Keratinocyte (primary cell): ENCODE results near the gene IRAG1. TPM values are rescaled to one million over a fixed set of nuclear protein-coding genes. Genes with fewer than 3 reads are reported as not detected.

Experiments used
- DNase-seq: peaks from one replicate; pipeline ENCODE4 v3.0.0-alpha.2; 2011; ENCODE audit warnings: low read depth, missing footprints, low spot score
- FAIRE-seq: peaks from 2 replicates; lab custom pipeline; 2011; peaks lifted over from hg19 to GRCh38; lab: Jason Lieb, UNC
- H2AFZ ChIP-seq: 2 replicates; pipeline ENCODE4 v1.6.0; 2012; ENCODE audit warnings: low read length, control low read depth, inconsistent platforms; ENCODE audit not compliant: control insufficient read depth
- H3K27ac ChIP-seq: 2 replicates; pipeline ENCODE4 v1.5.1; 2011; ENCODE audit warnings: low read length; ENCODE audit not compliant: control insufficient read depth, insufficient read depth
- H3K27me3 ChIP-seq: 3 replicates; pipeline ENCODE4 v1.6.0; 2011; ENCODE audit warnings: low read length; ENCODE audit not compliant: control insufficient read depth, insufficient read depth; ENCODE audit errors: extremely low read depth
- H3K36me3 ChIP-seq, 2 experiments: 2 replicates in 1 of 2; 3 replicates in 1 of 2; pipeline ENCODE4 v1.5.1; 2011; ENCODE audit warnings: low read length in 2 of 2, mild to moderate bottlenecking in 1 of 2; ENCODE audit not compliant: control insufficient read depth in 2 of 2, insufficient read depth in 2 of 2; ENCODE audit errors: extremely low read depth in 1 of 2
- H3K4me1 ChIP-seq: 3 replicates; pipeline ENCODE4 v1.5.1; 2011; ENCODE audit warnings: low read length; ENCODE audit not compliant: control insufficient read depth, insufficient read depth; ENCODE audit errors: extremely low read depth
- H3K4me2 ChIP-seq: 3 replicates; pipeline ENCODE4 v1.6.0; 2011; ENCODE audit warnings: low read depth, low read length; ENCODE audit not compliant: control insufficient read depth, insufficient read depth; ENCODE audit errors: extremely low read depth
- H3K4me3 ChIP-seq, 3 experiments: fragments of 200-600 bp in 1 of 3; sonication (generic) in 1 of 3; 2 replicates in 2 of 3; 3 replicates in 1 of 3; pipeline ENCODE4 v1.5.1; 2011 to 2016; ENCODE audit warnings: low read length in 3 of 3, mild to moderate bottlenecking in 3 of 3, control low read depth in 2 of 3, inconsistent platforms in 1 of 3, low read depth in 1 of 3, mixed read lengths in 1 of 3, mixed run types in 1 of 3, moderate library complexity in 1 of 3; ENCODE audit not compliant: control insufficient read depth in 2 of 3, insufficient read depth in 2 of 3; ENCODE audit errors: extremely low read depth in 1 of 3
- H3K79me2 ChIP-seq: 2 replicates; pipeline ENCODE4 v1.6.0; 2012; ENCODE audit warnings: low read length; ENCODE audit not compliant: control insufficient read depth, insufficient read depth
- H3K9ac ChIP-seq: 3 replicates; pipeline ENCODE4 v1.6.0; 2011; ENCODE audit warnings: low read length; ENCODE audit not compliant: control insufficient read depth, insufficient read depth; ENCODE audit errors: extremely low read depth
- H3K9me1 ChIP-seq: 3 replicates; pipeline ENCODE4 v1.6.0; 2011; ENCODE audit warnings: low read length; ENCODE audit not compliant: control insufficient read depth, insufficient read depth; ENCODE audit errors: extremely low read depth
- H3K9me3 ChIP-seq: 2 replicates; pipeline ENCODE4 v1.5.1; 2012; ENCODE audit warnings: low read depth, low read length; ENCODE audit not compliant: control insufficient read depth
- H4K20me1 ChIP-seq: 3 replicates; pipeline ENCODE4 v1.6.0; 2011; ENCODE audit warnings: low read length; ENCODE audit not compliant: control insufficient read depth, insufficient read depth; ENCODE audit errors: extremely low read depth
- EZH2 ChIP-seq: IDR thresholded peaks from one replicate; pipeline ENCODE4 v1.6.1; 2012; ENCODE audit warnings: inconsistent platforms, mild to moderate bottlenecking, low read length, moderate library complexity
- dilution Hi-C: fragments of 300-500 bp; cut with MboI; formaldehyde crosslinking; loops from one replicate; pipeline ENCODE4 v1.7.0; 2020; ENCODE audit warnings: low sequenced_read_pairs; ENCODE audit not compliant: extremely low pct_ligation_motif_present
- polyA plus RNA-seq, 5 experiments: library from polyadenylated mRNA; depleted of rRNA in 3 of 5; stranded (reverse) in 3 of 5; stranded (forward) in 1 of 5; unstranded in 1 of 5; fragments of >200 nt; gene quantifications; 1 replicate in 1 of 5; 2 replicates in 3 of 5; 3 replicates in 1 of 5; pipeline versions ENCODE4 v1.2.1 to v1.2.3, GENCODE V29; 2011 to 2012; ENCODE audit warnings: missing spikeins in 2 of 5, low read depth in 1 of 5, low replicate concordance in 1 of 5
- TF ChIP-seq, protein P1 (sequence below), 3 experiments: IDR thresholded peaks in 1 of 3; conservative IDR thresholded peaks in 1 of 3; optimal IDR thresholded peaks in 1 of 3; 2 replicates in 2 of 3; 3 replicates in 1 of 3; pipeline versions ENCODE3 to v1.5.1; 2011; ENCODE audit warnings: low read length in 3 of 3, mild to moderate bottlenecking in 3 of 3, moderate library complexity in 2 of 3, control low read depth in 1 of 3, inconsistent platforms in 1 of 3; ENCODE audit not compliant: insufficient read depth in 2 of 3; ENCODE audit errors: extremely low read depth in 1 of 3

The IRAG1 gene
- polyA plus RNA-seq, 1 donor (not counting 4 experiments of a cell fraction or from before 2014, with no cell fraction given): 0.51 TPM

DNA sequence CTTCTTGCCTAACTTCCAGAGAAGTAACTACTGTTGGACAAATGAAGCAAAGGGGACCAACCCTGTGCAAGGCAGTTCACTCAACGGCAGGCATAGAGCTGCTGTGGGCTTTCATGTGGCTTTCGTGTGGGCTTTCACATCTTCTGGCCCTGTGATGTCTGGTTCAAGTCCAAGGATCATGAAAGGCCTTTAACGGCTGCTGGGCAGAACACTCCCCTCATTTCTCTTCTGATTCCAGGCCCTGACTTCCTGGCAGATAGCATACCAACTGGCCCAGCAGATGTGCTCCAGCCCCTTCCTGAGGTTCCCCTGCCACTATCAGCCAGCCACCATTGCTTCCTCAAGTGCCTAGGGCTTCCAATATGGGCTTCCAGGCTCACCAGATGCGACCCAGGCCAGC, 28.8 kb upstream of the IRAG1 start:
- H3K4me1 ChIP-seq: peaks cover 15% of the 10 kb centered on the region
- no peak overlapping the region for H3K27ac ChIP-seq
- dilution Hi-C loops: no loop called here
- H3K9me1 ChIP-seq: no peaks in the 10 kb centered on the region
- no peak for DNase-seq
- no peak overlapping the region for H3K9ac ChIP-seq
- no peak overlapping the region for H2AFZ ChIP-seq
- H3K36me3 ChIP-seq: no peaks in the 10 kb centered on the region
- H4K20me1 ChIP-seq: no peaks in the 10 kb centered on the region
- no peak overlapping the region for H3K4me3 ChIP-seq
- no peaks in the 10 kb centered on the region for H3K79me2 ChIP-seq
- H3K27me3 ChIP-seq: peaks cover 11% of the 10 kb centered on the region
- no peak overlapping the region for H3K4me2 ChIP-seq
- TF ChIP-seq, protein P1, sequence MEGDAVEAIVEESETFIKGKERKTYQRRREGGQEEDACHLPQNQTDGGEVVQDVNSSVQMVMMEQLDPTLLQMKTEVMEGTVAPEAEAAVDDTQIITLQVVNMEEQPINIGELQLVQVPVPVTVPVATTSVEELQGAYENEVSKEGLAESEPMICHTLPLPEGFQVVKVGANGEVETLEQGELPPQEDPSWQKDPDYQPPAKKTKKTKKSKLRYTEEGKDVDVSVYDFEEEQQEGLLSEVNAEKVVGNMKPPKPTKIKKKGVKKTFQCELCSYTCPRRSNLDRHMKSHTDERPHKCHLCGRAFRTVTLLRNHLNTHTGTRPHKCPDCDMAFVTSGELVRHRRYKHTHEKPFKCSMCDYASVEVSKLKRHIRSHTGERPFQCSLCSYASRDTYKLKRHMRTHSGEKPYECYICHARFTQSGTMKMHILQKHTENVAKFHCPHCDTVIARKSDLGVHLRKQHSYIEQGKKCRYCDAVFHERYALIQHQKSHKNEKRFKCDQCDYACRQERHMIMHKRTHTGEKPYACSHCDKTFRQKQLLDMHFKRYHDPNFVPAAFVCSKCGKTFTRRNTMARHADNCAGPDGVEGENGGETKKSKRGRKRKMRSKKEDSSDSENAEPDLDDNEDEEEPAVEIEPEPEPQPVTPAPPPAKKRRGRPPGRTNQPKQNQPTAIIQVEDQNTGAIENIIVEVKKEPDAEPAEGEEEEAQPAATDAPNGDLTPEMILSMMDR (optimal IDR thresholded peaks at IDR 0.05 in 1 of 3, IDR thresholded peaks at IDR 0.05 in 1 of 3, conservative IDR thresholded peaks at IDR 0.05 in 1 of 3; ENCODE audit: extremely low read depth in 1 of 3, insufficient read depth in 2 of 3, low read length in 3 of 3): no peak
- TF ChIP-seq EZH2: no peak
- no peak for FAIRE-seq
- peaks cover 2% of the 10 kb centered on the region for H3K9me3 ChIP-seq

DNA sequence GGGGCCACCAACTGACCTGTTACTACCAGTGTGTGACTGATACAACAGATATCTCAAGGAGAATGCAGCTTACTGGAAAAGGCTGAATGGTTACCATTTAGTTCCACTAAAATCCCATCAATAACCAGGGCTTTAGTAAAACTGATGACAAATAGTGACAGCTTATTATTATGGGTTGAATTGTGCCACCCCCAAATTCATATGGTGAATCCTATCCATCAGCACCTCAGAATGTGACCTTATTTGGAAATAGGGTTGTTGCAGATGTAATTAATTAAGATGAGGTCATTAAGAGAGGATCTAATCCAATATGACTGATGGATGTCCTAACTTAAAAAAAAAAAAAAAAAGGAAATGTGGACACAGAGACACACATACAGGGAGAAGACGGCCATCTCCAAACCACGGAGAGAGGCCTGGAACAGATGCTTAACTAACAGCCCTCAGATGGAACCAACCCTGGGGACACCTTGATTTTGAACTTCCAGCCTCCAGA, 27.4 kb upstream of the IRAG1 start:
- TF ChIP-seq EZH2: no peak
- TF ChIP-seq, protein P1 (optimal IDR thresholded peaks at IDR 0.05 in 1 of 3, IDR thresholded peaks at IDR 0.05 in 1 of 3, conservative IDR thresholded peaks at IDR 0.05 in 1 of 3; ENCODE audit: extremely low read depth in 1 of 3, insufficient read depth in 2 of 3, low read length in 3 of 3): no peak
- FAIRE-seq (no peak), DNase-seq (no peak)
- Histone ChIP-seq H3K9ac (no peak overlapping the region), H3K36me3 (no peaks in the 10 kb centered on the region), H3K27me3 (peaks cover 14% of the 10 kb centered on the region), H3K4me1 (peaks cover 11% of the 10 kb centered on the region), H4K20me1 (no peaks in the 10 kb centered on the region), H3K9me3 (no peaks in the 10 kb centered on the region), H3K4me3 (no peak overlapping the region), H3K4me2 (no peak overlapping the region), H2AFZ (no peak overlapping the region), H3K9me1 (no peaks in the 10 kb centered on the region), H3K27ac (no peak overlapping the region), H3K79me2 (no peaks in the 10 kb centered on the region)
- dilution Hi-C loops: no loop called here
